HG03097 (cell line): Measurements from ENCODE around the gene CLDN25.

Experiments used
- ATAC-seq: cut with Tn5 transposase; IDR thresholded peaks from one replicate; pipeline ENCODE4 v1.9.1; 2021; ENCODE audit not compliant: unreplicated experiment, low FRiP score

CLDN25 gene

GRCh38 chr11:113806406-113806805, 26.8 kb downstream of the CLDN25 start:
- no peak for ATAC-seq

DNA sequence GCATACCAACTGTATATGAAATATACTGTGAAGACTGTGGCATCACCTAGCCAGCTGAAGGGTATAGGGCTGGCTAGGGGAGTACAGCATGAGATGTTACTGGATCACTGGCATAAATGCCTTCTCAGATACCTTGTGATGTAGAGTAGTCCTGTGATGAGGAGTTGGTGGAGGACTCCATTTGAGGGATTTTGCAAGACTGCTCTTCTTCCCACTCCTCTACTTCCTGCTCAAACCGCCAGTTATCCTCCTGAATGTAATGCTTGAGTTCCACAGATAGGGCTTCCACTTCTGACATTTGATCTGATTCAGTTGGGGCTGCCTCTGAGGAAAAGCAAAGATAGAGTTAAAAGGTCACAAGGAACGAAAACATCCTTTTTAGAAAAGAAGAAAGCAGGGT, 29.3 kb downstream of the CLDN25 start:
- no peak for ATAC-seq

- no peak for ATAC-seq
Observed at GRCh38 chr11:113814181-113814580, 34.6 kb downstream of the CLDN25 start.

DNA sequence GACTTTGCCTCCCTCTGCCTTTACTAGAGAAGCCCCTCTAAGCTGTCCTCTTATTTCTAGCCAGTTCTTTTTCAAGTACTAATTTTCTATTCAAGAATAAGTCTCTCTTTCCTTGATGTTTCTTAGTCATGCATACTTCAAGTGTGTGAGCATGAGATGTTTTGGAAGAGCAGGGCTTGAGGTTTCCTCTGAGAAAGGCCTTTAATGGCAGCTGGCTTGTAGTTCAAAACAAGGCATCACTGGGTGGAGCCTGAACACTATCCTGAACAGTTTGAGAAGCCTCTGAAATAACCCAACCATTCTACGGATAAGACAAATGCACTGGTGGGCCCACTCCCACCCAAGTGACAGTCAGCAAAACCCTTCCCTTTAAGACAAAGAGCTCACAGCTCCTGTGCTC, 37.6 kb downstream of the CLDN25 start:
- ATAC-seq = no peak

GRCh38 chr11:113817626-113818025, 38.0 kb downstream of the CLDN25 start:
- no peak for ATAC-seq

DNA sequence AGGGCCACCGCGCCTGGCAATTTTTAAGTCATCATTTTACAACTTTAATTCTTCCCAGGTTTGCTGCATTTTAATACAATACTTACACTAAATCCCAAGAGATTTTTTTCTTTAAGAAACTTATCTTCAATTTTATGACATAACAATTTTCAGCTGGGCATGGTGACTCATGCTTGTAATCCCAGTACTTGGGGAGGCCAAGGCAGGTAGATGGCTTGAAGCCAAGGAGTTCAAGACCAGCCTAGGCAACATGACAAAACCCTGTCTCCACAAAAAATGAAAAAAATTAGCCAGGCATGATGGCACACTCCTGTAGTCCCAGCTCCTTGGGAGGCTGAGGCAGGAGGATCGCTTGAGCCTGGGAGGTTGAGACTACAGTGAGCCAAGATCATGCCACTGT, 38.8 kb downstream of the CLDN25 start:
- no peak for ATAC-seq

GRCh38 chr11:113827477-113827876, 47.9 kb downstream of the CLDN25 start:
- ATAC-seq = no peak

DNA sequence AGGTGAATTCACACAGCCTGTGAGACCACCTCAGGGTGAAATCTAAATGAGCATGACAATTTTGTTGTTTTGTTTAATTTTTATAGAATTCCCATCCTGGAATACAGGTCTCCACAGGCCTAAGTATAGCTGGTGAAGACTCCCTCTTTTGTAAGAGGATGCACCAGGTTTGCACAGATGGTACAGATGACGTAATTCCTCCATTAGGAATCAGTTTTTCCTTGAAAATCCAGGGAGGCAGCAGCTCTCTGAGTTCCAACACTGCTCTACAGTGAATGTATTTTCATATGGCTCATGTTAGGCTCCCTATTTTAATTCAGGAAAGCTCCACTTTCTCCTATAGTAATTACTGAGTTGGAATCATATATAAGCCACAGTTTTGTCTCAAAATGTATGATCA, 48.6 kb downstream of the CLDN25 start:
- ATAC-seq = no peak

DNA sequence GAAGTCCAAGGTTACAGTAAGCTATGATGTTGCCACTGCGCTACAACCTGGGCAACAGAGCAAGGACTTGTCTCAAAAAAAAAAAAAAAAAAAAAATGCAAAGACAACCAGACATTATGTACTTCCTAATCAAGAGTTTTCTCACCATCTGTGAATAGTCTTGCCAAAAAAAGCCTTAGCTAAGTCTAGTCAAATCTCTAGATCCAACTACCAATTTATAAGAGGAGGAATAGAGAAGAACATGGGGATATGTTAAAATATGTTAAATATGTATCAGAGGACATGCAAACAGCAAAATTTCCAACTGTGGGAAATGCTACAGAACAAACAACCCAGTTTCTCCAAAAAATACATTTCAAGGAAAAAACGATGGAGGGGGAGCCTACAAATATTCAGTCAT, 50.2 kb downstream of the CLDN25 start:
- no peak for ATAC-seq
